AG04449 (cell line): ENCODE data around the gene ANAPC13.

Source experiments
- CTCF ChIA-PET: fragments of 350-600 bp; formaldehyde crosslinking; extraction: SDS; loops from one replicate; lab custom pipeline; 2021; ENCODE audit warnings: antibody characterized with exemption; lab: Yijun Ruan, JAX
- POLR2A ChIA-PET: fragments of 400-600, 350-600 bp; formaldehyde crosslinking; extraction: SDS; loops from one replicate; lab custom pipeline; 2020; ENCODE audit warnings: antibody characterized with exemption, inconsistent platforms; lab: Yijun Ruan, JAX
- DNase-seq: peaks from one replicate; pipeline ENCODE4 v3.0.0-alpha.2; 2010; ENCODE audit warnings: low read depth, low spot score
- H3K4me3 ChIP-seq: 2 replicates; pipeline ENCODE4 v1.5.1; 2011; ENCODE audit warnings: low read depth, mild to moderate bottlenecking, control low read depth, low read length
- TF ChIP-seq, protein P1 (sequence below): IDR thresholded peaks from one replicate; pipeline ENCODE4 v1.5.1; 2011; ENCODE audit warnings: mild to moderate bottlenecking, moderate library complexity, low read length, control low read depth, inconsistent platforms; ENCODE audit not compliant: insufficient read depth; ENCODE audit errors: missing control alignments

The ANAPC13 gene

DNA sequence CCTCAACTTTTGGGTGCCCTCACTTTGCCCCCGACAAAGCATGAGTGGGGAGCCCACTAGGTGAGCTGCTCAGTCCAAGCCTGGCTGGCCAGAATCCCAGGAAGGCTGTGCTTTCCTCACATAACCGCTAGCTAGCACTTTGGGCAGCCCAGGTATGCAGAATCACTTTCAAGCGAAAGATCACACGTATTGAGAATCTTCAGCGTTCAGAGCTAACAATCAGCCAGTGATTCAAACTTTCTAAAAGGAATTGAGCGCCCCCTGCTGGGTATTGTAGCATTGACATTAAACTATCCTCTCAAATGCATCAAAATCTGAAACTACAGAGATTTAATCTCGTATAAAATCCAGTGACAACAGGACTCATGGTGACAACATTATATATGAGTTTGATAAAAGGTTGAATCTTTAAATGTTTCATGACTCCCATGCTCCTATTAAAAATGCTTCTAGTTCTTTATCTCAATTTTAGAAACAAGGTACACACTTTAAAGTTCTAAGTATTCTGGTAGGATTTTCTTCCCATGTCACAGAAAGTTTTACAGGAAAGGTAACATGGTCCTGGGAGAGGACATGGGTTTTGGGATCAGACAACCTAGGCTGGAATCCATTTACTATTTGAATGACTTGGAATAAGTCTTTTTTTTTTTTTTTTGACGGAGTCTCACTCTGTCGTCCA, 11.8 kb downstream of the ANAPC13 start:
- DNase-seq = peak; percentile 56
- ChIA-PET CTCF (interaction anchor here (0.7 to 18.1 kb wide), 30 partner anchors 10 to 277 kb away, joined by 3 to 690 read pairs (median 6); partner anchors contain the start of genes AMOTL2, ANAPC13 and CEP63), POLR2A (interaction anchor here (0.6 to 8.2 kb wide), 7 partner anchors 10 to 166 kb away, joined by 3 to 172 read pairs (median 3); partner anchors contain the start of gene AMOTL2)
- no peak overlapping the region for H3K4me3 ChIP-seq
- TF ChIP-seq, protein P1, sequence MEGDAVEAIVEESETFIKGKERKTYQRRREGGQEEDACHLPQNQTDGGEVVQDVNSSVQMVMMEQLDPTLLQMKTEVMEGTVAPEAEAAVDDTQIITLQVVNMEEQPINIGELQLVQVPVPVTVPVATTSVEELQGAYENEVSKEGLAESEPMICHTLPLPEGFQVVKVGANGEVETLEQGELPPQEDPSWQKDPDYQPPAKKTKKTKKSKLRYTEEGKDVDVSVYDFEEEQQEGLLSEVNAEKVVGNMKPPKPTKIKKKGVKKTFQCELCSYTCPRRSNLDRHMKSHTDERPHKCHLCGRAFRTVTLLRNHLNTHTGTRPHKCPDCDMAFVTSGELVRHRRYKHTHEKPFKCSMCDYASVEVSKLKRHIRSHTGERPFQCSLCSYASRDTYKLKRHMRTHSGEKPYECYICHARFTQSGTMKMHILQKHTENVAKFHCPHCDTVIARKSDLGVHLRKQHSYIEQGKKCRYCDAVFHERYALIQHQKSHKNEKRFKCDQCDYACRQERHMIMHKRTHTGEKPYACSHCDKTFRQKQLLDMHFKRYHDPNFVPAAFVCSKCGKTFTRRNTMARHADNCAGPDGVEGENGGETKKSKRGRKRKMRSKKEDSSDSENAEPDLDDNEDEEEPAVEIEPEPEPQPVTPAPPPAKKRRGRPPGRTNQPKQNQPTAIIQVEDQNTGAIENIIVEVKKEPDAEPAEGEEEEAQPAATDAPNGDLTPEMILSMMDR = peak; percentile 45

DNA sequence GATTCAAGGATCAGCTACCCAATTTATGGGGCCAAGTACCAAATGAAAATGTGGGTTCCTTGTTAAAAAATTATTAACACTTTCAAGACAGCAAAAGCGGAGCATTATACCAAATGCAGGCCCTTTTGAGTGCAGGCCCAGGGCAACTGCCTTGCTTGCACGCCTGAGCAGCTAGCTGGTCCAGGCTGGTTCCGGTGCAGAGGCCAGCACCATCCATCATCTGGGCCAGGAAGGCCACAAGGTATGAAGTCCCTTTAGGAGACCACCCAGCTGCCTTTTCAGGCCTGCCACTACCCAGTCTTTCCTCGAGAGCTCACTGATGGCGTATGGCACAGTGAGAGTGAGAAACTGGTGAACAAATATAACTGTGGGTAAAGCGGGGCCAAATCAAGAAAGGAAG, 13.0 kb downstream of the ANAPC13 start:
- ChIA-PET POLR2A (interaction anchor here (1.2 to 8.2 kb wide), 6 partner anchors 9 to 158 kb away, joined by 3 to 172 read pairs (median 3); partner anchors contain the start of gene AMOTL2), CTCF (interaction anchor here (0.8 to 18.1 kb wide), 24 partner anchors 8 to 261 kb away, joined by 3 to 690 read pairs (median 6); partner anchors contain the start of genes AMOTL2, ANAPC13 and CEP63)
- no peak for DNase-seq
- H3K4me3 ChIP-seq = no peak overlapping the region
- TF ChIP-seq, protein P1 = no peak

DNA sequence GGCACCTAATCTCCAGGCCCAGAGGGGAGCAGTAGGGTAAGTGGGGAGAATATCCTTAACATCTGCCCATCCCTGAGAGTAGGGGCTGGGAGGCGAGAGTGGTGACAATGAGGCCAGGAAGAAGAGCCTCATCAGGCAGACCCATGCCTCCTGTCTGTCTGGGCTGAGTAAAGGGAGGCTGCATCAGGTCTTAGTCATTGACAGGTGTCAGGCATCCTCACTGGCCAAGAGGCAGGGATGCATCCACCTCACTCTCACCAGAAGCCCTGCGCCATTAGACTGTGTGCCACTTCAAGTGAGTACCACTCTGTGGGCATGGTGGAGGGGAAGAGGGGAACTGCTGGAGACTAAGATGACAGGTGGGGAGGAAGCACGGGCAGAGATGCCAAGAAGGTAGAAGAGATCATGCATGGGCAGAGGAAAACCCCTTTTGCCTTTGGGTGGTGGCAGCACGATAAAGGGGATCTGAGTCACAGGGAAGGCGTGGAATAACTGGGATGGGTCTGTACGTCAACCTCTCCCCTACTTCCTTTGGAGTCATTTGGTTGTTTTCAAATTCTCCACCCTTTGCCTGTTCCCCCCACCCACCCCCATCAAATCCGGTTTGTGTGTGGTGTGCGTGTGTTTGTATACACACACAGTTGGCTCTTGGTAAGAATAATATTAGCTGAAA, 14.1 kb downstream of the ANAPC13 start:
- no peak overlapping the region for H3K4me3 ChIP-seq
- no peak for DNase-seq
- POLR2A ChIA-PET = interaction anchor here (0.6 to 8.2 kb wide), 5 partner anchors 44 to 120 kb away, joined by 3 to 172 read pairs (median 3); partner anchors contain the start of gene AMOTL2
- TF ChIP-seq, protein P1 = no peak
- CTCF ChIA-PET = interaction anchor here (1.2 to 18.1 kb wide), 8 partner anchors 9 to 160 kb away, joined by 4 to 690 read pairs (median 32); partner anchors contain the start of genes AMOTL2, ANAPC13 and CEP63

DNA sequence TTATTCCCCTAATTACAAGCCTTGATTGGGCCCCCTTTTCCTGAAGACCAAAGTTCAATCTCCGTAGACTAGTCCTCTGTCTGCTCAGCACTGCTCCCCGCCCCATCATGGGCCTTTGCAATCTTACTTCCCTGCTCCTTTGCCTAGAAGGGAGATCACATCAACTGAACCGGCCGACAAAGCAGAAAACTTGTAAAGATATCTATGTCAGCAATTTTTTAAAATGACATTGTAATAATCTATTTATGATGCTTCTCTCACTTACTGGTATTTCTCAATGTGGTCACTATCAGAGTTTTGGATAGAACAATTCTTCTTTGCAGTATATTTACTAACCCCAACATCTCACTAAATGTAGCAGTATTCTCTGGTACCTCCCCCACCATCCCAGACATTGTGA, 17.3 kb downstream of the ANAPC13 start:
- H3K4me3 ChIP-seq = no peak overlapping the region
- CTCF ChIA-PET = interaction anchor here (1.4 to 6.3 kb wide), 3 partner anchors 9 to 160 kb away, joined by 4 to 56 read pairs (median 23); no protein-coding TSS in a partner anchor
- POLR2A ChIA-PET = no interaction called here

DNA sequence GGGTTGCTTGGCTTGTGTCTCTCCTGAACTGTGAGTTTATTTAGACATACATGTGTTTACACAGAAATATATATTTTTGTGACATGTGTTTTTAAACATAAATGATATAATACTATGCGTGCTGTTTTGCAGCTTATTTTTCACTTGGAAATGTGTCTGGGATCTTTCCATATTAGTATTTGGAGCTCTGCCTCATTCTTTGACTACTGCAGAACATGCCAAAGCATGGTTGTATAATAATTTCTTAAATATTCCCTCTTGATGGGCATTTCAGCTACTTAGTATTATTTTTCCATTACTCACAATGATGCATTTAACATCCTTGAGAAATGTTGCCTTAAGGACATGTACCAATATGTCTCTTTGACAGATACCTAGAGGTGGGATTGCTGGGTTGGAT, 19.5 kb downstream of the ANAPC13 start:
- DNase-seq = no peak
- H3K4me3 ChIP-seq = no peak overlapping the region
- TF ChIP-seq, protein P1 = no peak
- ChIA-PET CTCF (interaction anchor here (1.1 to 6.3 kb wide), 6 partner anchors 11 to 158 kb away, joined by 3 to 56 read pairs (median 7); partner anchors contain the start of gene AMOTL2), POLR2A (interaction anchor here (0.6 to 2.0 kb wide), 3 partner anchors 95 to 103 kb away, joined by 3 to 8 read pairs (median 3); no protein-coding TSS in a partner anchor)

More for the DNA sequence above, 17.3 kb downstream of the ANAPC13 start:
- DNase-seq = no peak
- TF ChIP-seq, protein P1 = no peak
